T-helper 1 cell (primary cell): ENCODE data around the gene GRM7.

Experiments
- DNase-seq, 5 donors: peaks; one replicate each; pipeline ENCODE4 v3.0.0-alpha.2; 2012 to 2020

GRM7 gene

GRCh38 chr3:7421065-7421464 is 560.1 kb downstream of the GRM7 start:
- no peak for DNase-seq

- DNase-seq: no peak
These were observed 562.1 kb downstream of the GRM7 start for GRCh38 chr3:7423036-7423435.

GRCh38 chr3:7423995-7424394 is 563.1 kb downstream of the GRM7 start:
- DNase-seq: no peak

GRCh38 chr3:7428206-7428718 is 567.3 kb downstream of the GRM7 start:
- DNase-seq: no peak

DNA sequence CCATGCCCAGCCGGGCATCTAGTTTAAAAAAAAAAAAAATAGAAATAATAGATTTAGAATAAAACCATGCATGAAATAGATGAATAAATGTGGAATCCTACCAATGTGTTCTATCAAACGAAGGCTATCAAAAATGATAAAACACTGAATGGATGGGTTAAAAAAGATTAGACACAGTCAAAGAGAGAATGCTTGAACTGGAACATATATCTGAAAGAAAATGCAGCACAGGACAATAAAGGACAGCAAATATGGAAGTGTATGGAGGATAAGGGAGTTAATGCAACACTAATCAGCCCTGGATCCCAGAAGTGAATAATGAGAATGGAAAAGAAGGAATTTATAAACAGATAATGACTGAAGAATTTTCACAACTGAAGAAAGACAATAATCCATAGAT is 571.7 kb downstream of the GRM7 start:
- DNase-seq: no peak

DNA sequence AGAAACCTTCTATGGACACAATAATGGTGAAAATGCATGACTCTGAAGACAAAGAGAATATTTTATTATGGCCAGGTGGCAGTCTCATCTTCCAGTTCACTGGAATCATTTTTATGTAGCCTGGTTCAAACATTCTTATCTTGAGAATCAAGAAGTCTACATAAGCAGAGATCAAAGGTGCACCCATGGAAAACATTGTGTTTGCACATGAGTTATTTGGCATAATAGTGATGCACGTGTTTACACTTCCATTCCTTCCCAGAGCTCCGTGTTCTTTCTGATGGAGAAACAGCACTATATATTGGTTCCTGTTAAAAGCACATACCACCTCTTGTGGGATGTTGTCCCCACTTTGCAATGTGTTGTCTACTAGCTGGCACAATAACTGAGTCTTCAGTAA is 572.2 kb downstream of the GRM7 start:
- no peak for DNase-seq

DNA sequence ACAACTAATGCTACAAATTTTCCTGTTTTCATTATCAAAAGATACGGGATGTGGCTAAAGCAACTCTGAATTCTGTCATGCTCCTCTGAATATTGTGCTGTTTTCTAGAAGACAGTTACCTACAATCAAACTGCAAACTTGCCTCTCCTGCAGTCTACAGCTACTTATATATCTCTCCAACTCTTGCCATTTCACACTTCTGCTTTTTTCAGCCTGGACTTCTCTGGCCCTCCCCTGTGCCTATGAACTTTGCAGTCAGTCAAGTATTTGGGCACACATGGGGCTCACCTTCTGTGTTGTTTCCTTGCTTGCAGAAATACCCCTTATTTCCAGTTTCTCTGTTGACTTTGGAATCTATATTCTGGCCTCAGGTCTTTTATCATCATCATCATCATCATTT is 575.6 kb downstream of the GRM7 start:
- DNase-seq: no peak

DNA sequence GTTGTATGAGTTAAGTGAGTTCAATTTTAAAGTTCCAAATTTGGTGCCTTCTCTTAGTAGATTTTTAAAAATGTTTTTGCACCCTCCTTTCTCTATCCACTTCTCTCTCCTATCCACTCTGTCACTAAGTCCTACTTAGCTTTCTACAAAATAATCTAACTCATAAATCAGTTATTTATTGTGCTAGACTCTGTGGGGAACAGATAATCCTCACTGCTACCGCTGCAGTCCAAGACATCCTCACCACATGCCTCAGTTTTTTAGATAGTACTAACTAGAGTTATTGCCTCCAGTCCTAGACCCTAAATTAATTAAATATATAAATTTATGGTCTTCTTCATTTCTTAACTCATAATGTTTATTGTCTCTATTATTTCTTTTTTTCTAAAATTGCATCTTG is 576.3 kb downstream of the GRM7 start:
- no peak for DNase-seq

DNA sequence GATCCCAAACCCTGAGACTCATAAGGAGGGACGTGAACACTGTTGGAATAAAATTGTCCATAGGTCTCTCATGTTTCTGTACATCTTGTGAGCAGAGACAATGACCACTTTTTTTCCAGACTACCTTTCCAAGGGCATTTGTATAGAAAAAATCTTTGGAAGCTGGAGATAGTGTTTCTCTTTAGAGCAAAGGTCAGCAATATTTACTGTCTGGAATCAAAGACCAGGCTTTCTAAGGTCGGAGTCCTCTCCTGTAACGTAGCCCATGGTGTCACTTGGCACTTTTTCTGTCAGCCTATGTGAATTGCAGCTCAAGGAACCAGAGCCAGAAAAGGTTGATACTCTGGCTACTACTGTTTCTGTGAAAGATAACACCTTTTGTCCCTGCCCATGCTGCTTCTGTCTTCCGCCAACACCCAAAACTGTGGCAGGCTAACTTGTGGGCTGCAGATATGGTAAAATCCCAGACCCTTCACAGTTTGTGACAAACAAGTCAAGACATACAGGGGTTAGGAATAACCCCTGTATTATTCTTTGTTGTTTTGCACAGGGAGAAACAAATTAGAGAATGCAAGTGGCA is 578.3 kb downstream of the GRM7 start:
- no peak for DNase-seq

DNA sequence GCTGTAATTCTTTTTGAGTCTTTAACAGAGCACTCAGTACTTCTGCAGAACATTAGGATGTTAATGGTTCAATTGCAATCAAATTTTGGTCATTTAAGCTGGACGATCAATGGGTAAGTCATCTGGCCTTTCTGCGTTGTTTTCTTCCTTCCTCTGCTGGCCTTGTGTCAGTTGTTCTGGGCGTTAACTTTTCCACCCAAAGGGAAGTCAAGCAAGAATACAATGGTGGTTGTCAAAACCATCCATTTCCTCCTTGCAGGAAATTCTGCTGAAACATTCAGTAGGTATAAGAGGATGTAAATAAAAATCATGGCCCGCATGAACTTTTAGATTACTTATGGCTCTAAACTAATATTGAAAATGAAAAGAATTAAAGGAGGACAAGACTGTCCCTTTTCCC is 584.0 kb downstream of the GRM7 start:
- no peak for DNase-seq

DNA sequence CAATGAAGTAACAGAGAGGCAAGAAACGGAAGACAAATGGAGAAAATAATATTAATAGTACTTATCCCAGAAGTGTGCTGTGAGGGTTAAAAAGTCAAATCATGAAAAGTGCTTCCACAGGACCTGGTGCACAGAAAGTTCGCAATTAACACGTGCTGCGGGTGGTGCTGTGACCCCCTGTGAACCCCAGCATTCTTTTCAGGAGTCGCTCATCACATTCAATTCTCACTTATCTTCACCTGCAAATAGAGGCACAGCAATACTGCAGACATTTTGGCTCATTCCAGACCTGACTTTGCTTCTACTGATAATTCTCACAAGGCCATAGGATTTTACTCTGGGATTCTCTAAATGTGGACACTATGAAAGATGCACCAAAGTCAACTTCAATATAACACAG is 584.4 kb downstream of the GRM7 start:
- DNase-seq: no peak

GRCh38 chr3:7447197-7447769 is 586.4 kb downstream of the GRM7 start:
- DNase-seq: no peak

- DNase-seq: no peak
These were observed 595.5 kb downstream of the GRM7 start for GRCh38 chr3:7456386-7456785.

DNA sequence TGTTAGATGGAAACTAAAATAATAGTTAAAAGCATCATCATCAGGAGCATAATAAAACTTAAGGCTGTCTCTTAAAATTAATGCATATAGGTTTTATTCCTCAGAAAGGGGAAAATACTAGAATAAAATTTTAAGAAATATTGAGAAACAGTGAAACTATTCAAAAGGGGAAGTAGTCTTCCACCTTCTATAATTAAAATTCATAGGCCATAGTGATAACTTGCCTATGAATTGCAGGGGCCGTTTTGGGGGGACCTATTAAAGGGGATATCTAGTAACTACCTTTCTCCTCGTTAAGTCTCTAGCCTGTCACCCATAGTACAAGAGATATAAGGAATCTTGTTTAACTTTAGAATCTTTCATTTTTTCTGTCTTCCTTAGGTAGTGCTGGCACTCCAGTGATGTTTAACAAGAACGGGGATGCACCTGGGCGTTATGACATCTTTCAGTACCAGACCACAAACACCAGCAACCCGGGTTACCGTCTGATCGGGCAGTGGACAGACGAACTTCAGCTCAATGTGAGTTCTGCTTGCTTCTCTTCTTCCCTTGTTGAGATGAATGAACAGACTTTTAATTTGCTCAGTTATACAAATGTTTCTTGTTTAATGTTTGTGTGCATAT is 600.4 kb downstream of the GRM7 start:
- no peak for DNase-seq

DNA sequence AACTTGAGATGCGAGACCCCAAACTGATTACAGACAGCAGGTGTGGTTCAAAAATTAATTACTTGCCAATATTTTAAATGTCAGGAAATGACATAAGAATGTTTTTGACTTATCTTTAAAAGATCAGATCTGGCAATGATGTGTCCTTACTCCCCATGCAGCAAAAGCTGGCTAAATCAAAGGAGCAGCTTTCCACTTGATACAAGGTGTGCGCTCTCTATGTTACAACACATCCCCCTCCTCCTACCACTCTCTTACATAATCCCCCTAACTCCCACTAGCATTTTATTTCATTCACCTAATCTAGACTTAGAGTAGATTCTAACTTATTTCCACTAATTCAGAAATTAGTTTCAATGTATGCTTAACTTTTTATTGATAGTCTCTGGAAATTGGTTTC is 609.0 kb downstream of the GRM7 start:
- DNase-seq: no peak

GRCh38 chr3:7484636-7485035 is 623.7 kb downstream of the GRM7 start:
- no peak for DNase-seq

- no peak for DNase-seq
These were observed 626.8 kb downstream of the GRM7 start for GRCh38 chr3:7487763-7488162.

DNA sequence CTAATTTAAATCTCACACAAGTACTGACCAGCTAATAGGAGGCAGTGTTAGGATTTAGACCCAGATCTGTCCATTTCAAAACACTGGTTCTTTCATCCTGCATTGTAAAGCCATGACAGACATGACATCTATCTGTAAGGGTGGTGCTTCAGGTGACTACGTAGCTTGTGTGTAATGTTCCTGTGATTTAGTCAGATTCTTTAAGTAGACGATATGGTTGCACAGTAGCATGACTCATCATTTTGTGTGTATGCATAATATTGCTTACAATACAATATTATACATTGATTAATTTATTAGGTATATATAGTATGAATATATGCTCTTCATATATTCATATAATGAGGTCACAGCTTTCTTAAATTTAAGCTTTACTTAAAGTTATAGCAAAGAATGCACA is 628.5 kb downstream of the GRM7 start:
- DNase-seq: no peak

DNA sequence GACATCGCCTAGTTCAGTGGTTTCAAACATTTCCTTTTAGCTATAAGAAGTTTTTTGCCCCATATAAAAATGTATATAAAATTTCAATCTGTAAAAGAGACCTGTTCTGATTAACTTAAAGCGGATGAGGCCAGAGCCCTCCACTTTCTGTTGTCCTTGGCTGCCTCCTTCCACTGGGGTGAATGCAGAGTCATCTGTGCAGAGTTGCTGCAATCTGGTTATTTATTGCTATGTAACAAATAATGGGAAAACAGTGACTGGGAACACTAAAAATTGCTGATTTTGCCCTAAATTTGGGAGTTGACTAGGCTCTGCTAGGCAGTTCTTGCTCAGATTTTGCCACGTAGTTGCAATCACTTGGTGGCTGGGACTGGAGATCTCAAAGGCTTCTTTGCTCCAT is 637.8 kb downstream of the GRM7 start:
- DNase-seq: no peak

- DNase-seq: no peak
These were observed 642.5 kb downstream of the GRM7 start for GRCh38 chr3:7503431-7503830.

DNA sequence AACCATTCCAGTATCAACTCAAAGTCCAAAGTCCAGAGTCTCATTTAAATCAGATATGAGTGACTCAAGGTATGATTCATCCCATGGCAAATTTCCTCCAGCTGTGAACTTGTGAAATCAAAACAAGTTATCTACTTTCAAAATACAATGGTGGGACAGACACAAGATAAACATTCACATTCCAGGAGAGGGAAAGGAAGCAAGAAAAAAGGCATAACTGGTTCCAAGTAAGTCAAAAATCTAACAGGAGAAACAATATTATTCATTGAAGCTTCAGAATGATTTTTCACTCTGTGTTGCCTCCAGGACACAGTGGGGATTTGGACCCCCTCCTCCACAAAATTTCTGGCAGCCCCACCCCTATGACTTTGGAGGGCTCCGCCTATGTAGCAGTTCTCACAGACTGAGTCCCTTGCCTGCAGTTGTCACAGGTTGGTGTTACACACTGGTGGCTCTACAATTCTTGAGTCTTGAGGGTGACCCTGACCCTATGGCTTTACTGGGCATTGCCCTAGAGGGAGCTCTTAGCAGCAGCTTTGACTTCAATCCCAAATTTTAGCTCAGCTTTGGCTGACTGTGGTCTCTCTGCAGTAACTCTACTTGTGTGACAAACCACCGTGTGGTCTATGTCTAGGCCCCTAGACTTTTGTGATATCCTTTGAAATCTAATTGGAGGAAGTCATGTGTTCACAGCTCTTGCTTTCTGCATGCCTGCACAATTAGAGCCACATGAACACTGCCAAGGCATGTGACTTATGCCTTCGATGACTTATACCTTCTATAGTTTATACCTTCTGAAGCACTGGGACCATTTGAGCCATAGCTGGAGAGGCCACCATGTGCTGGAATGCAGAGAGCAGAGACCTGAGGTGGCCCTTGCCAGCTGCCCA is 644.2 kb downstream of the GRM7 start:
- no peak for DNase-seq

DNA sequence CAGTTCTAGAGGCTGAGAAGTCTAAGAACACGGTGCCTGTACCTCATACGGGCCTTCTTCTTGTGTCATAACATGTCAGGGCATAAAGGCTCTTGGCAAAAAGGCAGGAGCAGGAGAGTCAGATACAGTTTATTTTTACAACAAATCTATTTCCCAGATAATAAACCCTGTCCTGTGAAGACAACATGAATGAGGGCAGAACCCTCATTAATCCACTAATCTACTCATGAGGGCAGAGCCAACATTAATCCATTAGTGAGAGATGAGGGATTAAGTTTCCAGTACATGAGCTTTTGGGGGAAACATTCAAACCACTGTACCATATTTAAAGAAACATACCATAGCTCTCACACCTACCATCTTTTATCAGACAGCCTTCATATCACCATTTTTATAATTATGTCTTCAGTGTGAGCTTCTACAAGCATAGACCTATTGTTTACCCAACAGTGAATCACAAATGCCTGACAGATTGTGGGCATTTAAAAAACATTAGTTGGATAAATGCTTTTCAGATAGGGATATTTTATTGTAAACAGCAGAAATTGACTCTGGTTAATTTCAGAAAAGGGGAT is 645.8 kb downstream of the GRM7 start:
- DNase-seq: no peak

- no peak for DNase-seq
These were observed 647.9 kb downstream of the GRM7 start for GRCh38 chr3:7508821-7509220.
